GM12878 (cell line): ENCODE data around the gene KIF20A. TPM values are rescaled to one million over a fixed set of nuclear protein-coding genes. Genes with fewer than 3 reads are reported as not detected.

Experiments
- CUX1 ChIP-seq: IDR thresholded peaks from 2 replicates; pipeline ENCODE4 v1.6.1; 2012; ENCODE audit warnings: improper control_type of control experiment, low read depth, low read length; ENCODE audit not compliant: insufficient replicate concordance
- KAT2A ChIP-seq: conservative IDR thresholded peaks from 2 replicates; pipeline ENCODE4 v1.6.1; 2011; ENCODE audit warnings: low read depth, low read length; ENCODE audit not compliant: control insufficient read depth
- NFYA ChIP-seq: IDR thresholded peaks from 2 replicates; pipeline ENCODE4 v1.6.1; 2011; ENCODE audit warnings: low read depth, mild to moderate bottlenecking, low read length, improper control_type of control experiment, borderline replicate concordance
- PBX3 ChIP-seq: IDR thresholded peaks from 2 replicates; pipeline ENCODE4 v1.6.1; 2011; ENCODE audit warnings: mild to moderate bottlenecking, low read depth, low read length, moderate library complexity; ENCODE audit not compliant: insufficient replicate concordance
- USF2 ChIP-seq: IDR thresholded peaks from 2 replicates; pipeline ENCODE4 v1.6.1; 2011; ENCODE audit warnings: low read depth, low read length, improper control_type of control experiment, borderline replicate concordance
- ZBTB11 ChIP-seq: fragments of 450-650 bp; formaldehyde crosslinking; IDR thresholded peaks from 2 replicates; pipeline ENCODE4 v1.5.0; 2022; ENCODE audit warnings: mild to moderate bottlenecking, missing genetic modification characterization
- ZBTB4 ChIP-seq: fragments of 450-650 bp; formaldehyde crosslinking; IDR thresholded peaks from 2 replicates; pipeline ENCODE4 v1.4.0; 2022; ENCODE audit warnings: mild to moderate bottlenecking, moderate library complexity
- polyA plus RNA-seq, 11 experiments: library from polyadenylated mRNA; depleted of rRNA in 4 of 11; unstranded in 6 of 11; stranded (reverse) in 5 of 11; fragments of >200 nt; fragmentation: Nextera tagmentation in 4 of 11; fragmentation: Illumina TruSeq in 1 of 11; extraction: Ambion mirVana in 4 of 11; extraction: Trizol in 1 of 11; gene quantifications; 1 replicate in 1 of 11; 2 replicates in 10 of 11; pipeline versions ENCODE4 v1.2.1 to v1.2.3, GENCODE V29; 2011 to 2016; ENCODE audit warnings: inconsistent platforms in 2 of 11, missing spikeins in 2 of 11, low read depth in 1 of 11
- total RNA-seq, 4 experiments: library from RNA; depleted of rRNA in 3 of 4; stranded (reverse); fragments of >200 nt in 3 of 4; fragmentation: Illumina TruSeq in 1 of 4; extraction: Trizol in 1 of 4; gene quantifications; 2 replicates each; pipeline versions ENCODE4 v1.2.1 to v1.2.3, GENCODE V29; 2013 to 2021

Gene KIF20A
- total and polyA plus RNA-seq, 10 of the 15 experiments (the other 5 are each of a cell fraction or from before 2014, with no cell fraction given) = 20.7 to 61.9 (median 45.3) TPM

- no peak for TF ChIP-seq NFYA
- no peak for TF ChIP-seq KAT2A
- no peak for TF ChIP-seq CUX1
- no peak for TF ChIP-seq USF2
- TF ChIP-seq ZBTB11 (CRISPR knock-in tag) = no peak
- no peak for TF ChIP-seq ZBTB4 (CRISPR knock-in tag)
- no peak for TF ChIP-seq PBX3
These were observed 52.2 kb downstream of the KIF20A start (continued) for GRCh38 chr5:138230981-138231589.
